ENCODE measurements around the gene HEXIM2. TPM values are rescaled to one million over a fixed set of nuclear protein-coding genes. Genes with fewer than 3 reads are reported as not detected.

HEXIM2 gene
- total and polyA plus RNA-seq, 2 of the 13 experiments (the other 11 are each of a cell fraction or from before 2014, with no cell fraction given): 27.1 to 32.4 TPM

DNA sequence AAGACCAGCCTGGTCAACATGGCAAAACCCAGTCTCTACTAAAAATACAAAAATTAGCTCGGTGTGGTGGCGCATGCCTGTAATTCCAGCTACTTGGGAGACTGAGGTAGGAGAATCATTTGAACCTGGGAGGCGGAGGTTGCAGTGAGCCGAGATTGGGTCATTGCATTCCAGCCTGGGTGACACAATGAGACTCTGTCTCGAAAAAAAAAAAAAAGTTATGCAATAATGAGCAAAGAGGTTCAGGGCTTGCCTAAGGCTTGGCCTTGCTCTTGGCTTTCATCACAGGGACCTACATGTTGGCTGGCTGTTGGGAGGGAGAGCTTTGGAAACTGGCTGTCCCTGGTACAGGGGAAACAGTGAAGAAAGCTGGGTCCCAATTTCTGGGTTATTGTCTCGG lies 40.2 kb downstream of the HEXIM2 start (continued):
- TF ChIP-seq, protein P1, sequence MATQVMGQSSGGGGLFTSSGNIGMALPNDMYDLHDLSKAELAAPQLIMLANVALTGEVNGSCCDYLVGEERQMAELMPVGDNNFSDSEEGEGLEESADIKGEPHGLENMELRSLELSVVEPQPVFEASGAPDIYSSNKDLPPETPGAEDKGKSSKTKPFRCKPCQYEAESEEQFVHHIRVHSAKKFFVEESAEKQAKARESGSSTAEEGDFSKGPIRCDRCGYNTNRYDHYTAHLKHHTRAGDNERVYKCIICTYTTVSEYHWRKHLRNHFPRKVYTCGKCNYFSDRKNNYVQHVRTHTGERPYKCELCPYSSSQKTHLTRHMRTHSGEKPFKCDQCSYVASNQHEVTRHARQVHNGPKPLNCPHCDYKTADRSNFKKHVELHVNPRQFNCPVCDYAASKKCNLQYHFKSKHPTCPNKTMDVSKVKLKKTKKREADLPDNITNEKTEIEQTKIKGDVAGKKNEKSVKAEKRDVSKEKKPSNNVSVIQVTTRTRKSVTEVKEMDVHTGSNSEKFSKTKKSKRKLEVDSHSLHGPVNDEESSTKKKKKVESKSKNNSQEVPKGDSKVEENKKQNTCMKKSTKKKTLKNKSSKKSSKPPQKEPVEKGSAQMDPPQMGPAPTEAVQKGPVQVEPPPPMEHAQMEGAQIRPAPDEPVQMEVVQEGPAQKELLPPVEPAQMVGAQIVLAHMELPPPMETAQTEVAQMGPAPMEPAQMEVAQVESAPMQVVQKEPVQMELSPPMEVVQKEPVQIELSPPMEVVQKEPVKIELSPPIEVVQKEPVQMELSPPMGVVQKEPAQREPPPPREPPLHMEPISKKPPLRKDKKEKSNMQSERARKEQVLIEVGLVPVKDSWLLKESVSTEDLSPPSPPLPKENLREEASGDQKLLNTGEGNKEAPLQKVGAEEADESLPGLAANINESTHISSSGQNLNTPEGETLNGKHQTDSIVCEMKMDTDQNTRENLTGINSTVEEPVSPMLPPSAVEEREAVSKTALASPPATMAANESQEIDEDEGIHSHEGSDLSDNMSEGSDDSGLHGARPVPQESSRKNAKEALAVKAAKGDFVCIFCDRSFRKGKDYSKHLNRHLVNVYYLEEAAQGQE (IDR thresholded peaks at IDR 0.05; ENCODE audit: borderline replicate concordance in 1 of 2, low read depth in 1 of 2, low read length in 2 of 2): peak in 1 of 2 experiments; percentile 28; a peak in 1 of 4 replicates
- TF ChIP-seq ZBTB21 (CRISPR knock-in tag; IDR thresholded peaks at IDR 0.05) (peak; percentile 64; the same call in 1 of the 2 replicates), ZFP41 (CRISPR knock-in tag; IDR thresholded peaks at IDR 0.05; ENCODE audit: borderline replicate concordance) (0 out of 2 replicates have a peak, but pooled peaks have one; percentile 51), ZNF556 (CRISPR knock-in tag; IDR thresholded peaks at IDR 0.05; ENCODE audit: borderline replicate concordance) (peak; percentile 89; the same call in 1 of the 2 replicates), RFXAP (CRISPR knock-in tag; IDR thresholded peaks at IDR 0.05; ENCODE audit: borderline replicate concordance) (peak; percentile 61; the same call in 1 of the 2 replicates), ZNF143 (CRISPR knock-in tag; IDR thresholded peaks at IDR 0.05) (0 out of 2 replicates have a peak, but pooled peaks have one; percentile 36), ZNF335 (CRISPR knock-in tag; IDR thresholded peaks at IDR 0.05) (peak; percentile 89), TCF7 (IDR thresholded peaks at IDR 0.05; ENCODE audit: low read depth) (peak; percentile 64), ZNF44 (CRISPR knock-in tag; IDR thresholded peaks at IDR 0.05) (0 out of 2 replicates have a peak, but pooled peaks have one; percentile 75), SIX1 (CRISPR knock-in tag; IDR thresholded peaks at IDR 0.05; ENCODE audit: borderline replicate concordance) (peak; percentile 82), CEBPB (IDR thresholded peaks at IDR 0.05; ENCODE audit: borderline replicate concordance, low read depth, low read length) (peak; percentile 100), JUND (CRISPR knock-in tag; IDR thresholded peaks at IDR 0.05) (peak; percentile 88)
- TF ChIP-seq, protein P2, sequence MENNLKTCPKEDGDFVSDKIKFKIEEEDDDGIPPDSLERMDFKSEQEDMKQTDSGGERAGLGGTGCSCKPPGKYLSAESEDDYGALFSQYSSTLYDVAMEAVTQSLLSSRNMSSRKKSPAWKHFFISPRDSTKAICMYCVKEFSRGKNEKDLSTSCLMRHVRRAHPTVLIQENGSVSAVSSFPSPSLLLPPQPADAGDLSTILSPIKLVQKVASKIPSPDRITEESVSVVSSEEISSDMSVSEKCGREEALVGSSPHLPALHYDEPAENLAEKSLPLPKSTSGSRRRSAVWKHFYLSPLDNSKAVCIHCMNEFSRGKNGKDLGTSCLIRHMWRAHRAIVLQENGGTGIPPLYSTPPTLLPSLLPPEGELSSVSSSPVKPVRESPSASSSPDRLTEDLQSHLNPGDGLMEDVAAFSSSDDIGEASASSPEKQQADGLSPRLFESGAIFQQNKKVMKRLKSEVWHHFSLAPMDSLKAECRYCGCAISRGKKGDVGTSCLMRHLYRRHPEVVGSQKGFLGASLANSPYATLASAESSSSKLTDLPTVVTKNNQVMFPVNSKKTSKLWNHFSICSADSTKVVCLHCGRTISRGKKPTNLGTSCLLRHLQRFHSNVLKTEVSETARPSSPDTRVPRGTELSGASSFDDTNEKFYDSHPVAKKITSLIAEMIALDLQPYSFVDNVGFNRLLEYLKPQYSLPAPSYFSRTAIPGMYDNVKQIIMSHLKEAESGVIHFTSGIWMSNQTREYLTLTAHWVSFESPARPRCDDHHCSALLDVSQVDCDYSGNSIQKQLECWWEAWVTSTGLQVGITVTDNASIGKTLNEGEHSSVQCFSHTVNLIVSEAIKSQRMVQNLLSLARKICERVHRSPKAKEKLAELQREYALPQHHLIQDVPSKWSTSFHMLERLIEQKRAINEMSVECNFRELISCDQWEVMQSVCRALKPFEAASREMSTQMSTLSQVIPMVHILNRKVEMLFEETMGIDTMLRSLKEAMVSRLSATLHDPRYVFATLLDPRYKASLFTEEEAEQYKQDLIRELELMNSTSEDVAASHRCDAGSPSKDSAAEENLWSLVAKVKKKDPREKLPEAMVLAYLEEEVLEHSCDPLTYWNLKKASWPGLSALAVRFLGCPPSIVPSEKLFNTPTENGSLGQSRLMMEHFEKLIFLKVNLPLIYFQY (CRISPR knock-in tag; IDR thresholded peaks at IDR 0.05; ENCODE audit: borderline replicate concordance): peak; percentile 93
- TF ChIP-seq, protein P3, sequence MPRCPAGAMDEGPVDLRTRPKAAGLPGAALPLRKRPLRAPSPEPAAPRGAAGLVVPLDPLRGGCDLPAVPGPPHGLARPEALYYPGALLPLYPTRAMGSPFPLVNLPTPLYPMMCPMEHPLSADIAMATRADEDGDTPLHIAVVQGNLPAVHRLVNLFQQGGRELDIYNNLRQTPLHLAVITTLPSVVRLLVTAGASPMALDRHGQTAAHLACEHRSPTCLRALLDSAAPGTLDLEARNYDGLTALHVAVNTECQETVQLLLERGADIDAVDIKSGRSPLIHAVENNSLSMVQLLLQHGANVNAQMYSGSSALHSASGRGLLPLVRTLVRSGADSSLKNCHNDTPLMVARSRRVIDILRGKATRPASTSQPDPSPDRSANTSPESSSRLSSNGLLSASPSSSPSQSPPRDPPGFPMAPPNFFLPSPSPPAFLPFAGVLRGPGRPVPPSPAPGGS (CRISPR knock-in tag; IDR thresholded peaks at IDR 0.05): peak; percentile 46; the same call in 1 of the 2 replicates
- TF ChIP-seq, protein P4, sequence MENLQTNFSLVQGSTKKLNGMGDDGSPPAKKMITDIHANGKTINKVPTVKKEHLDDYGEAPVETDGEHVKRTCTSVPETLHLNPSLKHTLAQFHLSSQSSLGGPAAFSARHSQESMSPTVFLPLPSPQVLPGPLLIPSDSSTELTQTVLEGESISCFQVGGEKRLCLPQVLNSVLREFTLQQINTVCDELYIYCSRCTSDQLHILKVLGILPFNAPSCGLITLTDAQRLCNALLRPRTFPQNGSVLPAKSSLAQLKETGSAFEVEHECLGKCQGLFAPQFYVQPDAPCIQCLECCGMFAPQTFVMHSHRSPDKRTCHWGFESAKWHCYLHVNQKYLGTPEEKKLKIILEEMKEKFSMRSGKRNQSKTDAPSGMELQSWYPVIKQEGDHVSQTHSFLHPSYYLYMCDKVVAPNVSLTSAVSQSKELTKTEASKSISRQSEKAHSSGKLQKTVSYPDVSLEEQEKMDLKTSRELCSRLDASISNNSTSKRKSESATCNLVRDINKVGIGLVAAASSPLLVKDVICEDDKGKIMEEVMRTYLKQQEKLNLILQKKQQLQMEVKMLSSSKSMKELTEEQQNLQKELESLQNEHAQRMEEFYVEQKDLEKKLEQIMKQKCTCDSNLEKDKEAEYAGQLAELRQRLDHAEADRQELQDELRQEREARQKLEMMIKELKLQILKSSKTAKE (CRISPR knock-in tag; IDR thresholded peaks at IDR 0.05; ENCODE audit: borderline replicate concordance): peak; percentile 98
- TF ChIP-seq, protein P5, sequence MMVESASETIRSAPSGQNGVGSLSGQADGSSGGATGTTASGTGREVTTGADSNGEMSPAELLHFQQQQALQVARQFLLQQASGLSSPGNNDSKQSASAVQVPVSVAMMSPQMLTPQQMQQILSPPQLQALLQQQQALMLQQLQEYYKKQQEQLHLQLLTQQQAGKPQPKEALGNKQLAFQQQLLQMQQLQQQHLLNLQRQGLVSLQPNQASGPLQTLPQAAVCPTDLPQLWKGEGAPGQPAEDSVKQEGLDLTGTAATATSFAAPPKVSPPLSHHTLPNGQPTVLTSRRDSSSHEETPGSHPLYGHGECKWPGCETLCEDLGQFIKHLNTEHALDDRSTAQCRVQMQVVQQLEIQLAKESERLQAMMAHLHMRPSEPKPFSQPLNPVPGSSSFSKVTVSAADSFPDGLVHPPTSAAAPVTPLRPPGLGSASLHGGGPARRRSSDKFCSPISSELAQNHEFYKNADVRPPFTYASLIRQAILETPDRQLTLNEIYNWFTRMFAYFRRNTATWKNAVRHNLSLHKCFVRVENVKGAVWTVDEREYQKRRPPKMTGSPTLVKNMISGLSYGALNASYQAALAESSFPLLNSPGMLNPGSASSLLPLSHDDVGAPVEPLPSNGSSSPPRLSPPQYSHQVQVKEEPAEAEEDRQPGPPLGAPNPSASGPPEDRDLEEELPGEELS (CRISPR knock-in tag; IDR thresholded peaks at IDR 0.05): peak; percentile 73
